GM12892 (cell line): ENCODE measurements around the gene OIT3. TPM values are rescaled to one million over a fixed set of nuclear protein-coding genes. Genes with fewer than 3 reads are reported as not detected.

ENCODE experiments used
- DNase-seq: peaks from one replicate; pipeline ENCODE4 v3.0.0; 2011; ENCODE audit not compliant: insufficient read length
- FAIRE-seq: peaks from 2 replicates; lab custom pipeline; 2011; peaks lifted over from hg19 to GRCh38; lab: Jason Lieb, UNC
- POLR2A ChIP-seq: IDR thresholded peaks from 2 replicates; pipeline ENCODE4 v1.6.1; 2011; ENCODE audit warnings: low read depth, low read length, control low read depth
- POLR2AphosphoS5 ChIP-seq: IDR thresholded peaks from 2 replicates; pipeline ENCODE4 v1.6.1; 2011; ENCODE audit warnings: low read depth, low read length, control low read depth
- TAF1 ChIP-seq: IDR thresholded peaks from 2 replicates; pipeline ENCODE4 v1.6.1; 2011; ENCODE audit warnings: low read depth, mild to moderate bottlenecking, control low read depth, low read length, borderline replicate concordance
- polyA plus RNA-seq: library from polyadenylated mRNA; unstranded; fragments of >200 nt; gene quantifications from one replicate; pipeline ENCODE4 v1.2.1, GENCODE V29; 2012; ENCODE audit warnings: missing spikeins, inconsistent platforms; ENCODE audit not compliant: missing spikeins

The OIT3 gene
- not detected for polyA plus RNA-seq

GRCh38 chr10:72893136-72893798 lies at the start of gene OIT3:
Gene OIT3 (plus strand): TSS chr10:72893739. CDS start chr10:72893799, 60 bp downstream.
- FAIRE-seq: no peak
- no peak for DNase-seq
- TF ChIP-seq POLR2A (no peak), POLR2AphosphoS5 (no peak), TAF1 (no peak)

GRCh38 chr10:72846238-72846637 lies 47.3 kb upstream of the OIT3 start:
- FAIRE-seq: no peak
- TF ChIP-seq POLR2A: no peak
- no peak for DNase-seq

GRCh38 chr10:72847681-72848080 lies 45.9 kb upstream of the OIT3 start:
- no peak for TF ChIP-seq TAF1
- no peak for TF ChIP-seq POLR2AphosphoS5
- no peak for TF ChIP-seq POLR2A
- FAIRE-seq (no peak), DNase-seq (no peak)

- DNase-seq (no peak), FAIRE-seq (no peak)
- TF ChIP-seq POLR2A (no peak), POLR2AphosphoS5 (no peak), TAF1 (no peak)
Measured at GRCh38 chr10:72850861-72851260, 42.7 kb upstream of the OIT3 start.

- DNase-seq: no peak
- no peak for FAIRE-seq
- no peak for TF ChIP-seq TAF1
- no peak for TF ChIP-seq POLR2AphosphoS5
- no peak for TF ChIP-seq POLR2A
Measured at GRCh38 chr10:72851509-72851908, 42.0 kb upstream of the OIT3 start.

GRCh38 chr10:72852508-72852907 lies 41.0 kb upstream of the OIT3 start:
- DNase-seq (no peak), FAIRE-seq (no peak)

GRCh38 chr10:72855129-72855528 lies 38.4 kb upstream of the OIT3 start:
- FAIRE-seq: no peak
- no peak for TF ChIP-seq POLR2AphosphoS5
- no peak for TF ChIP-seq POLR2A
- TF ChIP-seq TAF1: no peak
- DNase-seq: no peak

More at GRCh38 chr10:72852508-72852907, 41.0 kb upstream of the OIT3 start:
- TF ChIP-seq POLR2A (no peak), TAF1 (no peak), POLR2AphosphoS5 (no peak)

- no peak for FAIRE-seq
- TF ChIP-seq POLR2A (no peak), POLR2AphosphoS5 (no peak), TAF1 (no peak)
Measured at GRCh38 chr10:72855790-72856189, 37.7 kb upstream of the OIT3 start.

GRCh38 chr10:72858067-72858466 lies 35.5 kb upstream of the OIT3 start:
- DNase-seq (no peak), FAIRE-seq (no peak)
- TF ChIP-seq TAF1 (no peak), POLR2A (no peak), POLR2AphosphoS5 (no peak)

More at GRCh38 chr10:72855790-72856189, 37.7 kb upstream of the OIT3 start:
- DNase-seq: no peak

GRCh38 chr10:72862957-72863356 lies 30.6 kb upstream of the OIT3 start:
- TF ChIP-seq TAF1: no peak
- no peak for TF ChIP-seq POLR2A
- TF ChIP-seq POLR2AphosphoS5: no peak
- DNase-seq (no peak), FAIRE-seq (no peak)

GRCh38 chr10:72875250-72876055 lies 18.1 kb upstream of the OIT3 start:
- no peak for DNase-seq
- TF ChIP-seq TAF1 (no peak), POLR2A (no peak), POLR2AphosphoS5 (no peak)
- peak; percentile 51 for FAIRE-seq
